Spleen (tissue), 11 donors: ENCODE measurements around the gene KRT34. TPM values are rescaled to one million over a fixed set of nuclear protein-coding genes. Genes with fewer than 3 reads are reported as not detected.

Experiments
- DNase-seq: peaks from one replicate; pipeline ENCODE4 v3.0.0-alpha.2; 2020
- H3K27ac ChIP-seq, 8 donors: fragments of 200-600 bp; sonication (generic) in 7 of 8; 1 replicate in 4 of 8; 2 replicates in 4 of 8; pipeline versions ENCODE4 v1.5.0 to v1.8.0; 2016 to 2021; ENCODE audit warnings: inconsistent platforms in 4 of 8, mild to moderate bottlenecking in 4 of 8, moderate library complexity in 1 of 8
- H3K27me3 ChIP-seq, 7 donors: fragments of 200-600 bp; sonication (generic) in 6 of 7; replicated peaks in 1 of 7; 1 replicate in 4 of 7; 2 replicates in 3 of 7; pipeline versions ENCODE4 v1.5.0 to v1.8.0; 2016 to 2021; ENCODE audit warnings: inconsistent platforms in 3 of 7, mild to moderate bottlenecking in 1 of 7
- H3K36me3 ChIP-seq, 6 donors: fragments of 200-600 bp; sonication (generic) in 5 of 6; 1 replicate in 4 of 6; 2 replicates in 2 of 6; pipeline versions ENCODE4 v1.5.0 to v1.8.0; 2016 to 2021; ENCODE audit warnings: inconsistent platforms in 2 of 6
- H3K4me1 ChIP-seq, 6 donors: fragments of 200-600 bp; sonication (generic) in 5 of 6; 1 replicate in 3 of 6; 2 replicates in 3 of 6; pipeline versions ENCODE4 v1.5.0 to v1.8.0; 2016 to 2021; ENCODE audit warnings: inconsistent platforms in 3 of 6
- H3K4me3 ChIP-seq, 8 donors: fragments of 200-600 bp; sonication (generic) in 7 of 8; 1 replicate in 4 of 8; 2 replicates in 4 of 8; pipeline versions ENCODE4 v1.5.0 to v1.8.0; 2016 to 2021; ENCODE audit warnings: inconsistent platforms in 4 of 8, mild to moderate bottlenecking in 4 of 8, moderate library complexity in 2 of 8
- H3K9me3 ChIP-seq, 8 donors: fragments of 200-600 bp; sonication (generic) in 7 of 8; 1 replicate in 4 of 8; 2 replicates in 4 of 8; pipeline versions ENCODE4 v1.5.0 to v1.8.0; 2016 to 2021; ENCODE audit warnings: inconsistent platforms in 4 of 8
- POLR2A ChIP-seq, 3 donors: fragments of 450-650 bp; IDR thresholded peaks; one replicate each; pipeline ENCODE4 v1.5.1; 2017; ENCODE audit warnings: antibody characterized with exemption in 3 of 3, mild to moderate bottlenecking in 1 of 3
- POLR2AphosphoS5 ChIP-seq, 3 donors: sonication (generic); formaldehyde crosslinking; IDR thresholded peaks; one replicate each; pipeline ENCODE4 v1.5.1; 2017; ENCODE audit warnings: antibody characterized with exemption in 3 of 3
- WGBS, 5 donors: extraction: QIAGEN DNeasy Blood & Tissue Kit in 3 of 5; methylation state at CpG; one replicate each; pipeline versions ENCODE4 v1.1.5 to v1.1.7; 2013 to 2018; 5-methylcytosine and 5-hydroxymethylcytosine counted together
- intact Hi-C: fragments of 100-400 bp; cut with DNase I; formaldehyde crosslinking; loops from one replicate; pipeline ENCODE4 v1.15.0; 2023; ENCODE audit warnings: low total_unique reads
- polyA plus RNA-seq, 3 donors: library from polyadenylated mRNA; stranded (reverse); fragments of 200-250 nt; gene quantifications; one replicate each; pipeline ENCODE4 v1.2.1, GENCODE V29; 2013
- total RNA-seq, 7 donors: library from RNA; depleted of rRNA in 3 of 7; stranded (reverse); fragments of >200 nt in 3 of 7; fragmentation: NEBNext Ultra II Directional in 4 of 7; extraction: Animal tissue kit (Norgen Biotek cat#: 25700) in 4 of 7; gene quantifications; one replicate each; pipeline versions ENCODE4 v1.1.0 to v1.2.1, GENCODE V29; 2016 to 2021
- TF ChIP-seq, protein P1 (sequence below), 11 experiments: fragments of 200-600 bp in 7 of 11; fragments of 450-650 bp in 4 of 11; sonication (generic) in 4 of 11; IDR thresholded peaks in 8 of 11; conservative IDR thresholded peaks in 3 of 11; 1 replicate in 7 of 11; 2 replicates in 4 of 11; pipeline versions ENCODE4 v1.4.0 to v1.8.0; 2016 to 2021; ENCODE audit warnings: antibody characterized with exemption in 11 of 11, inconsistent platforms in 4 of 11, mild to moderate bottlenecking in 1 of 11
- donor health status: healthy with polysubstance abuse.
- donor health status: DM: no; HTN: no; CAD: no; lungs with moderate emphysema.
- donor health status: DM: no; HTN: no; CAD: no.
- donor health status: Bipolar disorder and iron deficiency.
- donor health status: healthy.
- donor health status: DM: no; HTN: no; CAD: no.
- donor health status: DM: yes; HTN: yes; CAD: no.

KRT34 gene
- total and polyA plus RNA-seq, 10 donors, result not detected

DNA sequence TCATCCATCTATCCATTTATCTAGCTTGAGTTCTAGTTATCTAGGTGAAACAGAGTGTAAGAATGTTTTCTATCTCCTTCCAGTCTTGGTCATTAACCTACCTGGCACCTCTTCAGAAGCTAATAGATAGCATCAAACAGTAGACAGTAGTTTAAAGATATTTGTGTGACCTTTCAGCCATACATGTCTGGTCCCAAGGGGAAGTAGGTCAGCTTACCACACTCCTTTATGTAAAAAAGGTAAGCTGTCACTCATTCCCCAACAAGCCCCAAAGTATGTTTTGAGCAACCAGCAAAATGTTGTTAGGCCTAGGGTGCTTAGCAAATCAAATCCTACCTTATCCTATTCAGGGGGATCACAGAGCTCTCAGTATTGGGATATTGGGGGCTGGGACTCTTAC lies 16.0 kb downstream of the KRT34 start:
- DNase-seq, result no peak
- Histone ChIP-seq H3K36me3 (no peaks in the 10 kb centered on the region), H3K27me3 (peaks cover 0 to 8% (median 0%) of the 10 kb centered on the region in 7 donors), H3K4me1 (no peaks in the 10 kb centered on the region), H3K27ac (no peak overlapping the region), H3K9me3 (peaks cover 0 to 4% (median 0%) of the 10 kb centered on the region in 8 donors), H3K4me3 (no peak overlapping the region)
- intact Hi-C loops, result no loop called here
- TF ChIP-seq POLR2AphosphoS5 (IDR thresholded peaks at IDR 0.05) (no peak), POLR2A (IDR thresholded peaks at IDR 0.05) (no peak)
- TF ChIP-seq, protein P1, sequence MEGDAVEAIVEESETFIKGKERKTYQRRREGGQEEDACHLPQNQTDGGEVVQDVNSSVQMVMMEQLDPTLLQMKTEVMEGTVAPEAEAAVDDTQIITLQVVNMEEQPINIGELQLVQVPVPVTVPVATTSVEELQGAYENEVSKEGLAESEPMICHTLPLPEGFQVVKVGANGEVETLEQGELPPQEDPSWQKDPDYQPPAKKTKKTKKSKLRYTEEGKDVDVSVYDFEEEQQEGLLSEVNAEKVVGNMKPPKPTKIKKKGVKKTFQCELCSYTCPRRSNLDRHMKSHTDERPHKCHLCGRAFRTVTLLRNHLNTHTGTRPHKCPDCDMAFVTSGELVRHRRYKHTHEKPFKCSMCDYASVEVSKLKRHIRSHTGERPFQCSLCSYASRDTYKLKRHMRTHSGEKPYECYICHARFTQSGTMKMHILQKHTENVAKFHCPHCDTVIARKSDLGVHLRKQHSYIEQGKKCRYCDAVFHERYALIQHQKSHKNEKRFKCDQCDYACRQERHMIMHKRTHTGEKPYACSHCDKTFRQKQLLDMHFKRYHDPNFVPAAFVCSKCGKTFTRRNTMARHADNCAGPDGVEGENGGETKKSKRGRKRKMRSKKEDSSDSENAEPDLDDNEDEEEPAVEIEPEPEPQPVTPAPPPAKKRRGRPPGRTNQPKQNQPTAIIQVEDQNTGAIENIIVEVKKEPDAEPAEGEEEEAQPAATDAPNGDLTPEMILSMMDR (IDR thresholded peaks at IDR 0.05 in 8 of 11, conservative IDR thresholded peaks at IDR 0.05 in 3 of 11), result no peak

DNA sequence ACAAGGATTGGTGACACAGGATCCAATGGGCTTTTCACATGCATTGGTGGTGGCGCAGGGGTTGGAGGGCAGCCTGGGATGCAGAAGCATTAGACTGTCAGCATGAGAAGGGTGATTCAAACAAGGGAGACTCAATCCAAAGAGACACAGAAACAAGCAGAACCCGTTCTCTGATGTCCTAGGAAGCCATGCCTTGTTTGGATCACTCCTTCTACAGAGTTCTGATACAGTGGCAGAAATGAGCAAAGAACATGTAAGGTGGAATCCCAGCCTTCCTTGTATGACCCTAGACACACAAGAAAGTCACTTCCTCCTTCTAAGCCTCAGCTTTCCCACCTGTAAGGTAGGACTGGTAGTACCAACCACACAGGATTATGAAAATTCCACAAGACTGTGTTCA lies 18.2 kb downstream of the KRT34 start:
- intact Hi-C loops, result no loop called here
- no peak for DNase-seq
- H3K9me3 ChIP-seq, result peaks cover 0 to 4% (median 0%) of the 10 kb centered on the region in 8 donors
- no peaks in the 10 kb centered on the region for H3K36me3 ChIP-seq
- WGBS, 5 donors, result 71 to 88% (median 80%) methylated on average over 2 of the region's 2 CpGs
- H3K4me1 ChIP-seq, result no peaks in the 10 kb centered on the region
- no peak for TF ChIP-seq POLR2A (IDR thresholded peaks at IDR 0.05)
- no peak overlapping the region for H3K27ac ChIP-seq
- H3K4me3 ChIP-seq, result no peak overlapping the region
- no peaks in the 10 kb centered on the region for H3K27me3 ChIP-seq

DNA sequence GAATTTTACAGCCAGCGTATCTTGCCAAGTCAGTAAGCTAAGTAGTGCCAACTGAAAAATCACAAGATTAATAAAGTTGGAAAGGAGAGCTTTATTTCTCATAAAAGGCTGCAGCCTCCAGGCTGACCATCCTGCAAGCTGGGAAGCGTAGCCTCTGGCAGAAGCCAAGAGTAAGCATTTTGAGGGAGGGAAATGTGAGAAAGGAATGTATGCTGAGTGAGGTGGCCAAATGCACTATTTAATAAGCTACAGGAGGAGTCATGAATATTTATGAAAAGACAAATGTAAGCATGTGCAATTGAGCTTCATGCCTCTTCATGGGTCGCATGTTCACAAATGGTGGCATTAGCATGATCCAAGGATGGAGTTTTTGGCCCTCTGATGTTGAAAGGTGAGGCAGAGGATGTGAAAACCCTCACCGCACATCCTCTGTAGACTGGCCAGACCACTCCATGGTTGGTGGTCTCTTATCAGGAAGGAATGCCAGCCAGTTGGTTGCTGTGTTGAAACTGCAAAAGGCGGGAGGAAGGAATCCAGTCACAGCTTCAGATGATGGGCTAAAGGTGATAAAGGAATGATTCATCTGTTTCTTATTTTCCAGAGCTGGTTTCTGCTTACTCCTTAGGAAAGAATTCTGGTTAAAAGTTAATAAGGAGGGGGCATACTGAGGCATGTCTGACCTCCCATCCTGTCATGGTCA lies 21.7 kb downstream of the KRT34 start:
- Histone ChIP-seq H3K4me3 (no peak overlapping the region), H3K4me1 (no peaks in the 10 kb centered on the region), H3K9me3 (peaks cover 0 to 4% (median 0%) of the 10 kb centered on the region in 8 donors), H3K27ac (no peak overlapping the region), H3K36me3 (no peaks in the 10 kb centered on the region), H3K27me3 (no peaks in the 10 kb centered on the region)
- 78 to 90% (median 87%) methylated on average over 5 of the region's 5 CpGs for WGBS, 5 donors
- no peak for TF ChIP-seq POLR2A (IDR thresholded peaks at IDR 0.05)
- no peak for TF ChIP-seq POLR2AphosphoS5 (IDR thresholded peaks at IDR 0.05)
- DNase-seq, result no peak
- intact Hi-C loops, result no loop called here

DNA sequence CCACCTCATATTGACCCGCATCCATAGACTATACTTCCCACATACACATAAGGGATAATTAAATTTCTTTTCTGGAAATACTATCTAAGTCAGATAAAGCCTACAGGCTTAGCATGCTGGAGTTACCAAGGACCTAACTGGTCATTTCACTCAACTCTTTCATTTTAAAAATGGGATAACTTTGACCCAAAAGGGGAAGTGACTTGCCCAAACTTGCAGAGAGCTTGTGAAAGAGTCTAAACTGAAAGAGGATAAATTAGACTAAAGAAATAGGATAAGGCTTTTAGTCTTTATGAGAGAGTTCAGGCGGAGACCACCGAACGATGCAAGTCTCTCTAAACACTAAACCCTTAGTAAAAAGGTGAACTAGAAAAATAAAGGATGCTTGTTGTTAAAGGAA lies 27.6 kb downstream of the KRT34 start:
- intact Hi-C loops, result no loop called here
- DNase-seq, result no peak
- Histone ChIP-seq H3K27ac (no peak overlapping the region), H3K9me3 (peaks cover 0 to 4% (median 0%) of the 10 kb centered on the region in 8 donors), H3K4me1 (no peaks in the 10 kb centered on the region), H3K4me3 (no peak overlapping the region), H3K36me3 (no peaks in the 10 kb centered on the region), H3K27me3 (peaks cover 0 to 17% (median 0%) of the 10 kb centered on the region in 7 donors)
- WGBS, 5 donors, result 81 to 90% (median 87%) methylated on average over 4 of the region's 4 CpGs
- TF ChIP-seq POLR2A (IDR thresholded peaks at IDR 0.05), result no peak
- TF ChIP-seq, protein P1 (IDR thresholded peaks at IDR 0.05 in 8 of 11, conservative IDR thresholded peaks at IDR 0.05 in 3 of 11), result no peak
- no peak for TF ChIP-seq POLR2AphosphoS5 (IDR thresholded peaks at IDR 0.05)

DNA sequence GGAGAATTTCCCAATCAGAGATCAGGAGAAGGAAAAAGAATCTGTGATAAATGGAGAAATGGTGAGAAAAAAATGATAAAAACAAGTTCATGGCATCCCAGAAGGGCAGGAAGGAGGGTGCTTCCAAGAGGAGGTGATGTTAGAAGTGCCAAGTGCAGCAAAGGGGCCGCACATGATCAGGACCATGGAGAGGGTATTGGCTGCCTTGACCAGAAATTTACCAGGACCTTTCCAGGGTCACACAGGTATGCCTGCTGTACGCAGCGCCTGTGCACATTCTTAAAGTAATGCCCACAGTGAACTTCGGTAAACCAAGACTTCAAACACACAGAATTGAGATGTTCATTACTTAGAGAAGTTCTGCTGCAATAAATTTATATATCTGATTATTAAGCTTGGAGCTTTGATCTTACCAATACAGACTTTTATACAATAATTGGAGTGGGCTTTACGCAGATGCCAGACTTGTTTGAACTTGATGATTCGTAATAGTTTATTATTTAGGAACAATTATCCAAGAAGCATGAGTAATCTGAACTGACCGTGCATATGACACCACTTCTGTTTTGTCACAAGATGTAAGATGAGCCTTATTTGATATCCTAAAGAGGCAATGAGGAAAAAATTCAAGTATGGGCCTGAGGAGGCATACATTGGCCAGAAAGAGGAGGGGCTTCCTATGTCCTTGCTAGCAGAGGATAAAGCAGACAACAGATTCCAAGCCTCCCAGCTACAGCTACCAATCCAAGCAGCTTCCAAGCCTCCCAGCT lies 29.3 kb downstream of the KRT34 start:
- TF ChIP-seq, protein P1 (IDR thresholded peaks at IDR 0.05 in 8 of 11, conservative IDR thresholded peaks at IDR 0.05 in 3 of 11), result no peak
- peaks cover 0 to 4% (median 0%) of the 10 kb centered on the region in 8 donors for H3K9me3 ChIP-seq
- H3K27me3 ChIP-seq, result peaks cover 0 to 17% (median 0%) of the 10 kb centered on the region in 7 donors
- H3K4me1 ChIP-seq, result no peaks in the 10 kb centered on the region
- DNase-seq, result no peak
- no peaks in the 10 kb centered on the region for H3K36me3 ChIP-seq
- H3K4me3 ChIP-seq, result no peak overlapping the region
- intact Hi-C loops, result no loop called here
- WGBS, 5 donors, result 69 to 90% (median 88%) methylated on average over 7 of the region's 7 CpGs
- no peak overlapping the region for H3K27ac ChIP-seq
